Parathyroid adenoma (tissue), 2 donors: Measurements from ENCODE around the gene CAMTA1.
A peak's percentile ranks its signal among the peaks of the same experiment; 100 is the strongest.

Experiments used
- H2AFZ ChIP-seq: fragments of 300-600 bp; sonication (generic); one replicate; pipeline ENCODE4 v1.7.0; 2017; ENCODE audit warnings: antibody characterized with exemption, mild to moderate bottlenecking
- H3K27ac ChIP-seq: fragments of 300-600 bp; sonication (generic); one replicate; pipeline ENCODE4 v1.7.0; 2017
- H3K27me3 ChIP-seq: fragments of 300-600 bp; sonication (generic); one replicate; pipeline ENCODE4 v1.7.0; 2017; ENCODE audit warnings: low read length; ENCODE audit not compliant: control insufficient read depth, insufficient read depth
- H3K36me3 ChIP-seq: fragments of 300-600 bp; sonication (generic); one replicate; pipeline ENCODE4 v1.7.0; 2017; ENCODE audit warnings: low read length; ENCODE audit not compliant: control insufficient read depth, insufficient read depth
- H3K4me1 ChIP-seq: fragments of 300-600 bp; sonication (generic); one replicate; pipeline ENCODE4 v1.7.0; 2017; ENCODE audit warnings: control low read depth
- H3K4me2 ChIP-seq: fragments of 300-600 bp; sonication (generic); one replicate; pipeline ENCODE4 v1.7.0; 2017; ENCODE audit warnings: low read length
- H3K4me3 ChIP-seq: fragments of 300-600 bp; sonication (generic); one replicate; pipeline ENCODE4 v1.7.0; 2017; ENCODE audit warnings: low read depth, low read length
- H3K79me2 ChIP-seq: fragments of 300-600 bp; sonication (generic); one replicate; pipeline ENCODE4 v1.7.0; 2017; ENCODE audit warnings: control low read depth
- H3K9ac ChIP-seq: fragments of 300-600 bp; sonication (generic); one replicate; pipeline ENCODE4 v1.7.0; 2017; ENCODE audit warnings: mild to moderate bottlenecking
- H3K9me3 ChIP-seq: fragments of 300-600 bp; sonication (generic); one replicate; pipeline ENCODE4 v1.7.0; 2017; ENCODE audit warnings: low read length; ENCODE audit not compliant: control insufficient read depth
- CTCF ChIP-seq: fragments of 300-600 bp; sonication (generic); IDR thresholded peaks from one replicate; pipeline ENCODE4 v1.7.0; 2017; ENCODE audit warnings: antibody characterized with exemption, mild to moderate bottlenecking
- donor health status: primary hyperparathyroidism.

CAMTA1 gene

DNA sequence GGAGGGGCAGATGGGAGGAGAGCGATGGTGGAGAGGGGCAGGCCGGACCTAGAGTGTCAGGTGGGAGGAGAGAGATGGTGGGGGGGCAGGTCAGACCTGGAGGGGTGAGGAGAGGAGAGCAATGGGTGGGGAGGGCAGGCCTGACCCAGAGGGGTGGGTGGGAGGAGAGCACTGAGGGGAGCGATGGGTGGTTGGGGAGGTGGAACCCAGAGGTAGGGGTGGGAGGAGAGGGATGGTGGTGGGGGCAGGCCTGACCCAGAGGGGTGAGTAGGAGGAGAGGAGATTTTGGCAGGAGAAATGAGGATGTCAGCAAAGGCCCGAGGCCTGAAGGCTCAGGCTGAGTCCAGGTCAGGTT lies 828.6 kb downstream of the CAMTA1 start:
- Histone ChIP-seq H3K9me3 (no peaks in the 10 kb centered on the region), H3K4me3 (no peak overlapping the region), H3K9ac (no peak overlapping the region), H3K4me1 (peaks cover 2% of the 10 kb centered on the region), H3K36me3 (no peaks in the 10 kb centered on the region), H3K79me2 (no peaks in the 10 kb centered on the region), H2AFZ (no peak overlapping the region), H3K27ac (no peak overlapping the region), H3K27me3 (no peaks in the 10 kb centered on the region), H3K4me2 (no peak overlapping the region)
- TF ChIP-seq CTCF = no peak

- Histone ChIP-seq H3K4me3 (no peak overlapping the region), H3K9me3 (no peaks in the 10 kb centered on the region), H3K9ac (no peak overlapping the region), H2AFZ (no peak overlapping the region), H3K79me2 (no peaks in the 10 kb centered on the region), H3K27me3 (no peaks in the 10 kb centered on the region), H3K4me2 (no peak overlapping the region), H3K4me1 (peaks cover 2% of the 10 kb centered on the region), H3K27ac (no peak overlapping the region), H3K36me3 (no peaks in the 10 kb centered on the region)
- no peak for TF ChIP-seq CTCF
Observed at GRCh38 chr1:7614576-7615074, 829.4 kb downstream of the CAMTA1 start.

GRCh38 chr1:7615138-7615537 lies 829.9 kb downstream of the CAMTA1 start:
- H3K4me1 ChIP-seq = peaks cover 2% of the 10 kb centered on the region
- H3K4me3 ChIP-seq = no peak overlapping the region
- H2AFZ ChIP-seq = no peak overlapping the region
- no peaks in the 10 kb centered on the region for H3K27me3 ChIP-seq
- no peak overlapping the region for H3K27ac ChIP-seq
- no peak for TF ChIP-seq CTCF
- no peak overlapping the region for H3K9ac ChIP-seq
- H3K79me2 ChIP-seq = no peaks in the 10 kb centered on the region
- H3K4me2 ChIP-seq = no peak overlapping the region
- H3K36me3 ChIP-seq = no peaks in the 10 kb centered on the region
- H3K9me3 ChIP-seq = no peaks in the 10 kb centered on the region

DNA sequence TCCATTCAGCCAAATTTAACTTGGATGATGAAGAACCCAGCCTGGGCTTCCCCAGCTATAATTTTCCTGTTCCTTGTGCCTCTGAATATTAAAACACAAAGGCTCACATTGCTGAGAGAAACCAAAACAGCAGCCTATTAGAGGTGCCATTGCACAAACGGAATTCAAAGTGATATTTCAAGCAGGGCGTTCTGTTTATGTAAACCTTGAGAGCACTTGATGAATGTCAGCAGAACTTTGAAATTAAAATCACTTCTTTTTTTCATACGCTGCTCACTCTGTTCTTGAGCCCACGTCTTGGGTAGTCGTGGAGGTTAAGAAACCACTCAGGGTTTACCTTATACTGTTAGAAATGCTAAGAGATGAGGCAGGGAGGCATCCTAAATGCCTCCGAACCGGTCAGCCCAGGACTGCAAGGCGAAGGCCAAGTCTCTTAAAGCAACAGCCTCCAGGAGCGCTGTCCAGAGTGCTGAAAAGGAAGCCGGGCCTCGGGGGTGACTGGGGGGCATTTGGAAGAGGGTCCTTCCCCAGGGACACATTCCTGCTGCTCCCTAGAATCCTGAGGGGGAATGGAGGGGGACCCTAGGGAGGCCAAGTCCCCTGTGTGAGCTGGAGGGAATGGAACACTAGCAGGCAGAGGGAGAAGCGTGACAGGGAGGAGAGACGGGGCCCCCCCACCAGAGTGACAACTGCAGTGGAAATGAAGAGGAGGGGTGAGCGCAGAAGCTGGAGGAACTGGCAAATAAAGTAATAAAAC lies 831.0 kb downstream of the CAMTA1 start:
- H3K79me2 ChIP-seq = no peaks in the 10 kb centered on the region
- no peak overlapping the region for H3K9ac ChIP-seq
- no peak overlapping the region for H3K4me3 ChIP-seq
- H3K4me1 ChIP-seq = peaks cover 7% of the 10 kb centered on the region
- no peaks in the 10 kb centered on the region for H3K9me3 ChIP-seq
- no peaks in the 10 kb centered on the region for H3K27me3 ChIP-seq
- no peak overlapping the region for H3K4me2 ChIP-seq
- peak overlapping the region; percentile 61 for H3K27ac ChIP-seq
- peak overlapping the region; percentile 56 for H2AFZ ChIP-seq
- no peak for TF ChIP-seq CTCF
- no peaks in the 10 kb centered on the region for H3K36me3 ChIP-seq

GRCh38 chr1:7616953-7617352 lies 831.7 kb downstream of the CAMTA1 start:
- H3K27ac ChIP-seq = peak overlapping the region; percentile 61
- TF ChIP-seq CTCF = no peak

More at GRCh38 chr1:7616953-7617352, 831.7 kb downstream of the CAMTA1 start:
- Histone ChIP-seq H3K79me2 (no peaks in the 10 kb centered on the region), H3K4me2 (no peak overlapping the region), H3K9ac (no peak overlapping the region), H3K27me3 (no peaks in the 10 kb centered on the region), H3K9me3 (no peaks in the 10 kb centered on the region), H3K36me3 (no peaks in the 10 kb centered on the region), H2AFZ (peak overlapping the region; percentile 74), H3K4me1 (peaks cover 13% of the 10 kb centered on the region), H3K4me3 (no peak overlapping the region)
